Loucy (cell line): ENCODE measurements around the gene FGD6.

Source experiments
- EZH2phosphoT487 ChIP-seq: fragments of 200-600 bp; IDR thresholded peaks from 2 replicates; pipeline ENCODE4 v1.6.1; 2018; ENCODE audit warnings: antibody characterized with exemption, mild to moderate bottlenecking, moderate library complexity, borderline replicate concordance
- TF ChIP-seq, protein P1 (sequence below): fragments of 200-600 bp; sonication (generic); conservative IDR thresholded peaks from 2 replicates; pipeline ENCODE4 v1.5.1; 2014; ENCODE audit warnings: mild to moderate bottlenecking, antibody characterized with exemption, low read length

DNA sequence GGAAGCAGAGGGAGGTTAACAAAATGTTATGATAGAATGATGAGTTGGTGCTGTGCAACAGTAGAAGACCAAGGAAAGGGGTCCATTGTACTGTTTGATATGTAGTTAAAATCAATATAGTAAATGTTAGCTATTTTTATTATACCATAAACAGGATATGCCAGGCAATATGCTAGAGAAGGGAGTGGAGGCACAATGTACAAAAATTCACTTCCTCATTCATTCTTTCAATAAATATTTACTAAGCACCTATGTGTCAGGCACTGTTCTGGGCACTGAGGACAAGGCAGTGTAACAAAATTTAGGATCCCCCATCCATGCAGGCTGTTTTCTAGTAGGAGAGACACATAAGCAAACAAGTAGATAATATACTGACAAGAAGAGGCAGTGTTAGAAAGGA is 25.0 kb downstream of the FGD6 start:
- TF ChIP-seq, protein P1, sequence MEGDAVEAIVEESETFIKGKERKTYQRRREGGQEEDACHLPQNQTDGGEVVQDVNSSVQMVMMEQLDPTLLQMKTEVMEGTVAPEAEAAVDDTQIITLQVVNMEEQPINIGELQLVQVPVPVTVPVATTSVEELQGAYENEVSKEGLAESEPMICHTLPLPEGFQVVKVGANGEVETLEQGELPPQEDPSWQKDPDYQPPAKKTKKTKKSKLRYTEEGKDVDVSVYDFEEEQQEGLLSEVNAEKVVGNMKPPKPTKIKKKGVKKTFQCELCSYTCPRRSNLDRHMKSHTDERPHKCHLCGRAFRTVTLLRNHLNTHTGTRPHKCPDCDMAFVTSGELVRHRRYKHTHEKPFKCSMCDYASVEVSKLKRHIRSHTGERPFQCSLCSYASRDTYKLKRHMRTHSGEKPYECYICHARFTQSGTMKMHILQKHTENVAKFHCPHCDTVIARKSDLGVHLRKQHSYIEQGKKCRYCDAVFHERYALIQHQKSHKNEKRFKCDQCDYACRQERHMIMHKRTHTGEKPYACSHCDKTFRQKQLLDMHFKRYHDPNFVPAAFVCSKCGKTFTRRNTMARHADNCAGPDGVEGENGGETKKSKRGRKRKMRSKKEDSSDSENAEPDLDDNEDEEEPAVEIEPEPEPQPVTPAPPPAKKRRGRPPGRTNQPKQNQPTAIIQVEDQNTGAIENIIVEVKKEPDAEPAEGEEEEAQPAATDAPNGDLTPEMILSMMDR = no peak
- no peak for TF ChIP-seq EZH2phosphoT487
